HG02571 (cell line): ENCODE results near the gene CAV1.

Experiments
- ATAC-seq: cut with Tn5 transposase; IDR thresholded peaks from one replicate; pipeline ENCODE4 v1.9.1; 2021; ENCODE audit warnings: mild to moderate bottlenecking, moderate library complexity; ENCODE audit not compliant: unreplicated experiment

Gene CAV1

DNA sequence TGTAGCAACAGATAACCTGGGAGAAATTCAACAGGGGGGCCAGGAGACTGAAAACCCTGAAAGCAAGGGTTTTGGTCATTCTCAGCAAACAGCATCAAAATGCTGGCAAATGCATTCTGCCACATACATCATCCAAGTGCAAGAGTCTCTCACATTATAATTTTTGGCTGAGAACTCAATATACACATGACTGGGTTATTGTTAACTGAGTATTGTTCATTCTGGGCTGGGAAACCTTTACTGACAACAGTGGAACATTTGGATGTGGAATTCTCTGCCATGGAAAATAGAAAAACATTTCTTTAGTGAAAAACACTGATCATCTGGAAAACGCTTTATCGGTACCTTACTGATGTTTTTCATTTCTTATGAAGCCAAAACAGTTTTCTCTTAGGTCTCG is 74.0 kb downstream of the CAV1 start:
- ATAC-seq = no peak

DNA sequence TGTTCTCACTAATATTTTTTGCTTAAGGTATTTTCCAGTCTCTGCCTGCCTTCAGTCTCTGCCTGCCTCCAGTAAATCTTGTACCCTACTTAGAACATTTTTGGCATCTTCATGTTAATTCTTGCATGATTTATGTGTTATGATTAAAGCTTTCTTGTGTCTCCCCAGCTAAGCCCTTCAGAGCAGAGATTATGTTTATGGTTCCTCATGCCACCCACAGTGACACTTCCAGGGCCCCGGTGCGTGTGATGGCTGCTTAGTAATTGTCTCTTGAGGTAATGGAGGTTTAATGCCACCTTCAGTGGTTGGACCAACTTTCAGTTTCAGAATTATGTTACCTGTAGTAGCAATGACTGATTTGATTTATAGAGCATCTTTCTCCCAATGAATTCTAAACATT is 76.6 kb downstream of the CAV1 start:
- ATAC-seq = no peak

DNA sequence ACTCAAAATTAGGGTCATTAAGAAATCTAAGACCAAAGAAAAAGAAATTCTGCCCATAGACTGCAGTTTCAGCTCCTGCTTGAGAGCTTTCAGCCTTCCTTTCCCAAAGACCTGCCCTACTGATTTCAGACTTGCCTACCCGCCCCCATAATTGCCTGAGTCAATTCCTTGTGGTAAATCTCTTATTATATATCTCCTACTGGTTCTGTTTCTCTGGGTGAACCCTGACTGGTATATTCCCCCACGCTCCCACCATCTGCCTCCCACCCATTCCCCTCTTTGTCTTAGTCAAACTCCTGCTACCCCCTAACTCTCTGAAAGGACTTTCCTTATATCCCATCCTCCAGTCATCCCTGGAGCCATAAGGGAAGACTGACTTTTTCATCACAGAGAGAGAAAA is 82.5 kb downstream of the CAV1 start:
- no peak for ATAC-seq

DNA sequence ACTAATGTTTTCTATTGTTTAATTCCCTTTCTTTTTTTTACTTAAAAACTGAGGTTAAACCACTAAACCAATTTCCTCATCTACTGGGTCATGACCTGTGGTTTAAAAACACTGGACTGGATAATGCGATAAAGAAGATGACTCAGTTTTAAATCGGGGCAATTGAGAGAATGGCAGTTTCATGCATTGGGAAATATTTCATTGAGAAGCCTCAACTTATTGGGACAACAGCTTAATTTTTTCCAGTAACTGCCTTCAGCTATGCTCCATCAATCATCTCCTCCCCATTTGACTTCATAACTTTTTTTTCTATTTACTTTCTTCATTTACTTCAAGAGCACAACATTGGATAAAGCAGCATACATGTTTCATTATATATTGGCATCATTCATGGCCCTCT is 85.4 kb downstream of the CAV1 start:
- no peak for ATAC-seq

DNA sequence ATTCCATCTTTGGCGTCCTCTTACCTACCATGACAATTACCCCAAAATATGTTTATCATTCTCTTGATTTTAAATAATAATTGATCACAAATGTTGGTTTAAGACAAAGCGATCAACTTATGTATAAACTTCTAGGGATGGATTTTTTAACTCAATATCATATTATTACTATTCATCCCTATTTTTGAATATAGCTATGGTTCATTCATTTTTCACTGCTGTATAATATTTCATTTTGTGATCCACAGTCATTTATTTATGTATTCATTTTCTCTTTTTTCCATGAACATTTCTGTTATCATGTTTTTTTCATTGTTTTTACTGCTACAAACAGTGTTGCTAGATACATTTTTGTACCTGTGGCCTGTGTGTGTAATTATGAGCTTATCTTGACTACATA is 85.9 kb downstream of the CAV1 start:
- ATAC-seq = no peak
